PFSK-1 (cell line): ENCODE data around the gene OSBPL9.

ENCODE experiments used
- POLR2AphosphoS5 ChIP-seq: IDR thresholded peaks from 2 replicates; pipeline ENCODE4 v1.6.1; 2012; ENCODE audit warnings: low read depth, mild to moderate bottlenecking, control low read depth, low read length, moderate library complexity
- REST ChIP-seq, 2 experiments: IDR thresholded peaks; 2 replicates each; pipeline versions ENCODE4 v1.6.1 to v1.8.0; 2011 to 2012; ENCODE audit warnings: low read depth in 2 of 2, low read length in 2 of 2, control low read depth in 1 of 2, inconsistent platforms in 1 of 2, mild to moderate bottlenecking in 1 of 2, moderate library complexity in 1 of 2; ENCODE audit not compliant: insufficient read depth in 1 of 2
- SIN3A ChIP-seq: IDR thresholded peaks from 2 replicates; pipeline ENCODE4 v1.6.1; 2012; ENCODE audit warnings: mild to moderate bottlenecking, low read length, moderate library complexity, borderline replicate concordance; ENCODE audit not compliant: insufficient read depth
- TAF1 ChIP-seq: IDR thresholded peaks from 2 replicates; pipeline ENCODE4 v1.6.1; 2012; ENCODE audit warnings: low read length, control low read depth, borderline replicate concordance; ENCODE audit not compliant: insufficient read depth

GRCh38 chr1:51752073-51752948 lies 135.4 kb downstream of the OSBPL9 start:
- TF ChIP-seq REST (IDR thresholded peaks at IDR 0.05; ENCODE audit: insufficient read depth in 1 of 2, low read depth in 2 of 2, low read length in 2 of 2), result no peak
- TF ChIP-seq TAF1, result no peak
- no peak for TF ChIP-seq SIN3A
- TF ChIP-seq POLR2AphosphoS5, result no peak
